Activated naive CD8-positive, alpha-beta T cell treated with anti-CD3 and anti-CD28 coated beads, Interleukin-2, amount 50 U/mL, for 16 hours (primary cell): Measurements from ENCODE around the gene GABPB1.

Source experiments
- DNase-seq: peaks from one replicate; pipeline ENCODE4 v3.0.0-alpha.2; 2020; ENCODE audit warnings: low read depth, low spot score

The GABPB1 gene

GRCh38 chr15:50344006-50344464, 11.0 kb downstream of the GABPB1 start:
- DNase-seq = no peak

GRCh38 chr15:50341616-50342136, 13.3 kb downstream of the GABPB1 start:
- DNase-seq = no peak

GRCh38 chr15:50340416-50340815, 14.6 kb downstream of the GABPB1 start:
- no peak for DNase-seq

GRCh38 chr15:50339717-50340116, 15.3 kb downstream of the GABPB1 start:
- no peak for DNase-seq

- DNase-seq = no peak
Observed at GRCh38 chr15:50335251-50335650, 19.7 kb downstream of the GABPB1 start.

- DNase-seq = no peak
Observed at GRCh38 chr15:50333229-50333628, 21.8 kb downstream of the GABPB1 start.

- DNase-seq = no peak
Observed at GRCh38 chr15:50330921-50331320, 24.1 kb downstream of the GABPB1 start.

GRCh38 chr15:50328116-50328515, 26.9 kb downstream of the GABPB1 start:
- DNase-seq = no peak

- DNase-seq = no peak
Observed at GRCh38 chr15:50321680-50322210, 33.3 kb downstream of the GABPB1 start.

GRCh38 chr15:50320504-50320903, 34.5 kb downstream of the GABPB1 start:
- DNase-seq = no peak

GRCh38 chr15:50318697-50319096, 36.3 kb downstream of the GABPB1 start:
- DNase-seq = no peak

GRCh38 chr15:50315814-50316630, 39.0 kb downstream of the GABPB1 start:
- DNase-seq = no peak

GRCh38 chr15:50312636-50313035, 42.4 kb downstream of the GABPB1 start:
- no peak for DNase-seq

GRCh38 chr15:50307799-50308198, 47.2 kb downstream of the GABPB1 start:
- no peak for DNase-seq

- no peak for DNase-seq
Observed at GRCh38 chr15:50304836-50305235, 50.2 kb downstream of the GABPB1 start.

- no peak for DNase-seq
Observed at GRCh38 chr15:50302581-50302980, 52.4 kb downstream of the GABPB1 start.

GRCh38 chr15:50298340-50298739, 56.7 kb downstream of the GABPB1 start:
- no peak for DNase-seq

- no peak for DNase-seq
Observed at GRCh38 chr15:50295966-50296365, 59.0 kb downstream of the GABPB1 start.

GRCh38 chr15:50289749-50290148, 65.2 kb downstream of the GABPB1 start:
- no peak for DNase-seq

- DNase-seq = no peak
Observed at GRCh38 chr15:50287324-50288116, 67.5 kb downstream of the GABPB1 start.

- DNase-seq = no peak
Observed at GRCh38 chr15:50281427-50281826, 73.6 kb downstream of the GABPB1 start.

- DNase-seq = no peak
Observed at GRCh38 chr15:50280271-50280670, 74.7 kb downstream of the GABPB1 start.
